SK-N-SH (cell line): ENCODE data around the gene PHKG2.

Experiments used
- CHD2 ChIP-seq: fragments of 150-350 bp; IDR thresholded peaks from 2 replicates; pipeline ENCODE4 v1.6.1; 2018; ENCODE audit warnings: low read length; ENCODE audit not compliant: partially characterized antibody
- CTCF ChIP-seq: fragments of 200-600 bp; sonication (generic); IDR thresholded peaks from 2 replicates; pipeline ENCODE4 v1.6.1; 2017; ENCODE audit warnings: antibody characterized with exemption, mild to moderate bottlenecking, moderate library complexity
- EP300 ChIP-seq, 2 experiments: IDR thresholded peaks; 2 replicates each; pipeline versions ENCODE4 v1.4.0 to v1.6.1; 2012; ENCODE audit warnings: borderline replicate concordance in 1 of 2, low read depth in 1 of 2, low read length in 1 of 2
- FOXM1 ChIP-seq: IDR thresholded peaks from 2 replicates; pipeline ENCODE4 v1.4.0; 2012; ENCODE audit warnings: low read depth, mild to moderate bottlenecking
- JUND ChIP-seq: IDR thresholded peaks from 2 replicates; pipeline ENCODE4 v1.4.0; 2012
- MEF2A ChIP-seq: IDR thresholded peaks from 2 replicates; pipeline ENCODE4 v1.4.0; 2012; ENCODE audit warnings: low read depth, borderline replicate concordance
- POLR2AphosphoS5 ChIP-seq: IDR thresholded peaks from 2 replicates; pipeline ENCODE4 v1.6.1; 2012; ENCODE audit warnings: low read depth, low read length
- SIN3A ChIP-seq: IDR thresholded peaks from 2 replicates; pipeline ENCODE4 v1.6.1; 2012; ENCODE audit warnings: low read depth, mild to moderate bottlenecking, low read length, moderate library complexity, borderline replicate concordance
- USF2 ChIP-seq: fragments of 150-350 bp; IDR thresholded peaks from 2 replicates; pipeline ENCODE4 v1.6.1; 2017; ENCODE audit warnings: antibody characterized with exemption, low read length, low read depth, borderline replicate concordance
- YY1 ChIP-seq: IDR thresholded peaks from 2 replicates; pipeline ENCODE4 v1.4.0; 2012; ENCODE audit warnings: low read depth, mild to moderate bottlenecking

GRCh38 chr16:30773826-30774225 is 25.6 kb downstream of the PHKG2 start:
- TF ChIP-seq USF2 (no peak), CTCF (no peak), POLR2AphosphoS5 (no peak), MEF2A (no peak), FOXM1 (no peak), JUND (no peak), EP300 (IDR thresholded peaks at IDR 0.05; ENCODE audit: borderline replicate concordance in 1 of 2, low read depth in 1 of 2, low read length in 1 of 2) (no peak), CHD2 (no peak), YY1 (no peak), SIN3A (no peak)
